ENCODE data around the gene RIN2.

The RIN2 gene

GRCh38 chr20:19785173-19785982 is 27.3 kb downstream of the RIN2 start:
- Histone ChIP-seq H3K27ac (no peak overlapping the region), H3K27me3 (ENCODE audit: insufficient read depth, low read depth) (no peaks in the 10 kb centered on the region), H3K4me3 (IDR thresholded peaks at IDR 0.05; ENCODE audit: insufficient read depth, low read depth, low read length) (no peak overlapping the region), H3K4me1 (ENCODE audit: low read depth, poor library complexity, severe bottlenecking) (peaks cover 57% of the 10 kb centered on the region), H3K36me3 (ENCODE audit: insufficient read depth) (no peaks in the 10 kb centered on the region), H3K79me2 (ENCODE audit: insufficient read depth, low read depth) (no peaks in the 10 kb centered on the region), H3K9ac (no peak overlapping the region), H2AFZ (ENCODE audit: low read depth) (peak overlapping the region; percentile 67; the same call in 1 of the 2 replicates), H3K4me2 (peak overlapping the region; percentile 34; the same call in 1 of the 2 replicates), H4K20me1 (ENCODE audit: insufficient read depth) (no peaks in the 10 kb centered on the region)
- TF ChIP-seq CTCF (conservative IDR thresholded peaks at IDR 0.05; ENCODE audit: low read depth, low read length): no peak; the same call in 1 of the 2 replicates

GRCh38 chr20:19785983-19786285 is 27.9 kb downstream of the RIN2 start:
- H3K79me2 ChIP-seq (ENCODE audit: insufficient read depth, low read depth): no peaks in the 10 kb centered on the region
- H4K20me1 ChIP-seq (ENCODE audit: insufficient read depth): no peaks in the 10 kb centered on the region
- H3K4me3 ChIP-seq (IDR thresholded peaks at IDR 0.05; ENCODE audit: insufficient read depth, low read depth, low read length): no peak overlapping the region
- no peak overlapping the region for H3K4me2 ChIP-seq
- no peak overlapping the region for H3K9ac ChIP-seq
- TF ChIP-seq CTCF (conservative IDR thresholded peaks at IDR 0.05; ENCODE audit: low read depth, low read length): no peak
- H3K4me1 ChIP-seq (ENCODE audit: low read depth, poor library complexity, severe bottlenecking): peaks cover 52% of the 10 kb centered on the region
- H3K27me3 ChIP-seq (ENCODE audit: insufficient read depth, low read depth): no peaks in the 10 kb centered on the region
- H2AFZ ChIP-seq (ENCODE audit: low read depth): no peak overlapping the region
- H3K27ac ChIP-seq: no peak overlapping the region
- H3K36me3 ChIP-seq (ENCODE audit: insufficient read depth): no peaks in the 10 kb centered on the region

- H3K4me2 ChIP-seq: no peak overlapping the region
- no peak overlapping the region for H3K9ac ChIP-seq
- H3K27me3 ChIP-seq (ENCODE audit: insufficient read depth, low read depth): no peaks in the 10 kb centered on the region
- no peaks in the 10 kb centered on the region for H3K79me2 ChIP-seq (ENCODE audit: insufficient read depth, low read depth)
- no peak for TF ChIP-seq CTCF (conservative IDR thresholded peaks at IDR 0.05; ENCODE audit: low read depth, low read length)
- H3K4me1 ChIP-seq (ENCODE audit: low read depth, poor library complexity, severe bottlenecking): peaks cover 48% of the 10 kb centered on the region
- H2AFZ ChIP-seq (ENCODE audit: low read depth): no peak overlapping the region
- no peak overlapping the region for H3K27ac ChIP-seq
- H3K4me3 ChIP-seq (IDR thresholded peaks at IDR 0.05; ENCODE audit: insufficient read depth, low read depth, low read length): no peak overlapping the region
- no peaks in the 10 kb centered on the region for H3K36me3 ChIP-seq (ENCODE audit: insufficient read depth)
- H4K20me1 ChIP-seq (ENCODE audit: insufficient read depth): no peaks in the 10 kb centered on the region
Observed at GRCh38 chr20:19786311-19786710, 28.3 kb downstream of the RIN2 start.

GRCh38 chr20:19787366-19787765 is 29.3 kb downstream of the RIN2 start:
- H3K9ac ChIP-seq: no peak overlapping the region
- H3K4me2 ChIP-seq: no peak overlapping the region
- no peak for TF ChIP-seq CTCF (conservative IDR thresholded peaks at IDR 0.05; ENCODE audit: low read depth, low read length)
- no peak overlapping the region for H3K27ac ChIP-seq
- no peak overlapping the region for H3K4me3 ChIP-seq (IDR thresholded peaks at IDR 0.05; ENCODE audit: insufficient read depth, low read depth, low read length)
- H3K4me1 ChIP-seq (ENCODE audit: low read depth, poor library complexity, severe bottlenecking): peaks cover 38% of the 10 kb centered on the region
- H3K79me2 ChIP-seq (ENCODE audit: insufficient read depth, low read depth): no peaks in the 10 kb centered on the region
- H3K27me3 ChIP-seq (ENCODE audit: insufficient read depth, low read depth): no peaks in the 10 kb centered on the region
- H3K36me3 ChIP-seq (ENCODE audit: insufficient read depth): no peaks in the 10 kb centered on the region
- H4K20me1 ChIP-seq (ENCODE audit: insufficient read depth): no peaks in the 10 kb centered on the region
- no peak overlapping the region for H2AFZ ChIP-seq (ENCODE audit: low read depth)

Measured in KMS-11 (cell line).